SK-N-SH treated with all-trans-retinoic acid at 6 μM for 48 hours (cell line): Measurements from ENCODE around the gene RPP21.
A peak's percentile ranks its signal among the peaks of the same experiment; 100 is the strongest.

Source experiments
- ESRRG ChIP-seq: fragments of 250-450 bp; sonication (Bioruptor Pico); IDR thresholded peaks from 2 replicates; pipeline ENCODE4 v1.6.1; 2021; ENCODE audit warnings: mild to moderate bottlenecking
- GLIS3 ChIP-seq: fragments of 250-450 bp; sonication (Bioruptor Pico); IDR thresholded peaks from 2 replicates; pipeline ENCODE4 v1.5.0; 2020; ENCODE audit warnings: mild to moderate bottlenecking, moderate library complexity
- OSR1 ChIP-seq: fragments of 250-450 bp; sonication (Bioruptor Pico); IDR thresholded peaks from 2 replicates; pipeline ENCODE4 v1.8.0; 2022; ENCODE audit warnings: moderate library complexity, mild to moderate bottlenecking, inconsistent platforms
- PATZ1 ChIP-seq: fragments of 250-450 bp; sonication (Bioruptor Pico); IDR thresholded peaks from 2 replicates; pipeline ENCODE4 v1.8.0; 2020; ENCODE audit warnings: mild to moderate bottlenecking, moderate library complexity, borderline replicate concordance
- POU6F1 ChIP-seq: fragments of 250-450 bp; sonication (Bioruptor Pico); IDR thresholded peaks from 2 replicates; pipeline ENCODE4 v1.8.0; 2021; ENCODE audit warnings: low read depth, mild to moderate bottlenecking, moderate library complexity, borderline replicate concordance
- TSHZ2 ChIP-seq: fragments of 250-450 bp; sonication (Bioruptor Pico); IDR thresholded peaks from 2 replicates; pipeline ENCODE4 v1.5.0; 2020; ENCODE audit warnings: mild to moderate bottlenecking, moderate library complexity
- ZC3H10 ChIP-seq: fragments of 250-450 bp; sonication (Bioruptor Pico); IDR thresholded peaks from 2 replicates; pipeline ENCODE4 v1.5.1; 2021; ENCODE audit warnings: mild to moderate bottlenecking, moderate library complexity
- ZFP3 ChIP-seq: fragments of 250-450 bp; sonication (Bioruptor Pico); IDR thresholded peaks from 2 replicates; pipeline ENCODE4 v1.5.0; 2020; ENCODE audit warnings: mild to moderate bottlenecking, moderate library complexity
- ZNF565 ChIP-seq: fragments of 450-650 bp; formaldehyde crosslinking; conservative IDR thresholded peaks from 2 replicates; pipeline ENCODE4 v1.5.0; 2020; ENCODE audit warnings: low read depth, mild to moderate bottlenecking, moderate library complexity
- ZNF8 ChIP-seq: fragments of 450-650 bp; formaldehyde crosslinking; IDR thresholded peaks from 2 replicates; pipeline ENCODE4 v1.5.0; 2020; ENCODE audit warnings: mild to moderate bottlenecking, moderate library complexity

GRCh38 chr6:30326526-30327231 is 18.3 kb upstream of the RPP21 start, which contains the start of gene TRIM39:
- TF ChIP-seq ZFP3 (CRISPR knock-in tag) (no peak), ESRRG (CRISPR knock-in tag) (no peak), ZNF565 (no peak), TSHZ2 (CRISPR knock-in tag) (no peak), POU6F1 (CRISPR knock-in tag) (no peak), ZC3H10 (CRISPR knock-in tag) (0 out of 2 replicates have a peak, but pooled peaks have one; percentile 11), GLIS3 (no peak), OSR1 (CRISPR knock-in tag) (no peak), PATZ1 (no peak), ZNF8 (peak; percentile 12; the same call in 1 of the 2 replicates)
